ENCODE data around the gene VOPP1. TPM values are rescaled to one million over a fixed set of nuclear protein-coding genes. Genes with fewer than 3 reads are reported as not detected.
A peak's percentile ranks its signal among the peaks of the same experiment; 100 is the strongest.

Gene VOPP1
- total RNA-seq, 1 experiment from 2014 or later = 60.2 TPM

DNA sequence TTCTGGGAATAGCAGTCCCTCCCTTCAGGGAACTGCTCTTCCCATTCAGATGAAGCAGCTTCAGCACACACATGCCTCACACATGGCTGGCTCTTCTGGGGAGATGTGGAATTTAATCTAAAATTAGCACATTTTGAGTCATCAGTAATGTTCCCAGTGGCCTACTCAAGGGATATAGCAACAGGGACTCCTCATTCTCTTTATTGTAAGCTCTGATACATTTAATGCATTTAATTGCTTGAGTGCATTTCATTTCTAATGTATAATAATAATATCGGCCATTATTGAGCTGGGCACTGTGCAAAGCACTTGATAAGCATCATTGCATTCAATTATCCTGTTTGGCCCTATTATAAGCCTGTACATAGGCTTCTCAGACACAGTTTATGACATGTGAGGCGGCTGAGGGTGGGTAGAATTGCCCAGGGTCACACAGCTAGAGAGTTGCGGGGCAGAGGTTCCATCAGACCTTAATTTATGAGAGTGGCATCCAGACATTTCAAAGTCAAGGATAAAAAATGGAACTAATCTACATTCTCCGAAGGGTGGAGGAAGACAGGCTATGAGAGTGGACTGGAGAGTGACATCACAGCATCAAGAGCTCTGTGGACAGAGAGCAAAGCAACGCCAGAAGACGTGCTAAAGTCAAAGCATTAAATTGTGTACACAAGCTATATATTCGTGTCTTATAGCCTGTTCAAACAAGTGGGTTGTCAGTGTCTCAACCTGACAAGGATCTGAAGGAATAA is 130.4 kb downstream of the VOPP1 start:
- no peak overlapping the region for H2AFZ ChIP-seq (ENCODE audit: low read length)
- ChIA-PET CTCF (no interaction called here), POLR2A (ENCODE audit: unreplicated experiment) (interaction anchor here (0.6 kb wide), 1 partner anchor 23 kb away, joined by 3 read pairs; no protein-coding TSS in a partner anchor)
- H3K9ac ChIP-seq (ENCODE audit: low read length) = no peak overlapping the region
- H3K27me3 ChIP-seq (ENCODE audit: low read length) = no peaks in the 10 kb centered on the region
- no peaks in the 10 kb centered on the region for H3K9me3 ChIP-seq (ENCODE audit: low read length)
- no peaks in the 10 kb centered on the region for H4K20me1 ChIP-seq (ENCODE audit: low read length)
- DNase-seq = no peak
- intact Hi-C loops (cut with micrococcal nuclease) = no loop called here
- no peaks in the 10 kb centered on the region for H3K9me2 ChIP-seq (replicated peaks; ENCODE audit: low read length)
- no peaks in the 10 kb centered on the region for H3F3A ChIP-seq (ENCODE audit: low read length, unreplicated experiment)
- no peak overlapping the region for H3K27ac ChIP-seq (ENCODE audit: low read length)
- no peak overlapping the region for H3K4me3 ChIP-seq (ENCODE audit: low read length)
- TF ChIP-seq EZH2phosphoT487 (IDR thresholded peaks at IDR 0.05; ENCODE audit: borderline replicate concordance, low read length) (no peak), EZH2 (IDR thresholded peaks at IDR 0.05; ENCODE audit: low read length, unreplicated experiment) (no peak)
- TF ChIP-seq, protein P1, sequence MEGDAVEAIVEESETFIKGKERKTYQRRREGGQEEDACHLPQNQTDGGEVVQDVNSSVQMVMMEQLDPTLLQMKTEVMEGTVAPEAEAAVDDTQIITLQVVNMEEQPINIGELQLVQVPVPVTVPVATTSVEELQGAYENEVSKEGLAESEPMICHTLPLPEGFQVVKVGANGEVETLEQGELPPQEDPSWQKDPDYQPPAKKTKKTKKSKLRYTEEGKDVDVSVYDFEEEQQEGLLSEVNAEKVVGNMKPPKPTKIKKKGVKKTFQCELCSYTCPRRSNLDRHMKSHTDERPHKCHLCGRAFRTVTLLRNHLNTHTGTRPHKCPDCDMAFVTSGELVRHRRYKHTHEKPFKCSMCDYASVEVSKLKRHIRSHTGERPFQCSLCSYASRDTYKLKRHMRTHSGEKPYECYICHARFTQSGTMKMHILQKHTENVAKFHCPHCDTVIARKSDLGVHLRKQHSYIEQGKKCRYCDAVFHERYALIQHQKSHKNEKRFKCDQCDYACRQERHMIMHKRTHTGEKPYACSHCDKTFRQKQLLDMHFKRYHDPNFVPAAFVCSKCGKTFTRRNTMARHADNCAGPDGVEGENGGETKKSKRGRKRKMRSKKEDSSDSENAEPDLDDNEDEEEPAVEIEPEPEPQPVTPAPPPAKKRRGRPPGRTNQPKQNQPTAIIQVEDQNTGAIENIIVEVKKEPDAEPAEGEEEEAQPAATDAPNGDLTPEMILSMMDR (conservative IDR thresholded peaks at IDR 0.05; ENCODE audit: low read depth, low read length) = no peak
- no TSS peak for BruUV-seq (replicated peaks)
- no peaks in the 10 kb centered on the region for H3K36me3 ChIP-seq (ENCODE audit: low read depth, low read length)
- H3K4me2 ChIP-seq (ENCODE audit: low read length) = no peak overlapping the region
- H3K4me1 ChIP-seq (ENCODE audit: insufficient read depth, low read length) = peaks cover 18% of the 10 kb centered on the region
- no peaks in the 10 kb centered on the region for H3K79me2 ChIP-seq (ENCODE audit: low read length)
- ATAC-seq = no peak

DNA sequence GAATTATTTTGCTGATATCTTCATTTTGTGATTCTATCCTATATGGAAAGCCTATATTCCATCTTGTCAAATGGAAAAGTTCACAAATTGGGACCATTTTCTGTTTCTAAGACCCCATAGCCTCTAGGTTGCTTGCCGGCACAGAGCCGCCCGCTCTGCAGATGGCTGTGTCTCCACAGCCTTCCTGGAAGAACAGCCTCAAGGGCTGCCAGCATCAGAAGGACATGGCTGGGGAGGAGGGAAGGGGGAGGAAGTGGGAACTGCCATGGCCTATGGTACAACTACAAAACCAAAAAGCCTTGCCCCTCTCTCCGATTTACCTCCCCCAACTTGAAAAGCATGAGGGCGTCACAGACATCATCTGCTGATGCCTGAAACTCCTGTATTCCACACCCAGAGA is 131.3 kb downstream of the VOPP1 start:
- Histone ChIP-seq H3K9ac (ENCODE audit: low read length) (no peak overlapping the region), H3K36me3 (ENCODE audit: low read depth, low read length) (no peaks in the 10 kb centered on the region), H3K4me3 (ENCODE audit: low read length) (no peak overlapping the region), H3K27me3 (ENCODE audit: low read length) (no peaks in the 10 kb centered on the region), H3K4me1 (ENCODE audit: insufficient read depth, low read length) (peaks cover 18% of the 10 kb centered on the region), H3K9me3 (ENCODE audit: low read length) (no peaks in the 10 kb centered on the region), H4K20me1 (ENCODE audit: low read length) (no peaks in the 10 kb centered on the region), H2AFZ (ENCODE audit: low read length) (no peak overlapping the region), H3K79me2 (ENCODE audit: low read length) (no peaks in the 10 kb centered on the region), H3K4me2 (ENCODE audit: low read length) (no peak overlapping the region), H3K27ac (ENCODE audit: low read length) (no peak overlapping the region), H3F3A (ENCODE audit: low read length, unreplicated experiment) (no peaks in the 10 kb centered on the region), H3K9me2 (replicated peaks; ENCODE audit: low read length) (no peaks in the 10 kb centered on the region)
- POLR2A ChIA-PET (ENCODE audit: unreplicated experiment) = interaction anchor here (0.6 kb wide), 1 partner anchor 22 kb away, joined by 3 read pairs; no protein-coding TSS in a partner anchor
- CTCF ChIA-PET = no interaction called here
- BruUV-seq (replicated peaks) = no TSS peak
- DNase-seq (no peak), ATAC-seq (no peak)
- TF ChIP-seq EZH2phosphoT487 (IDR thresholded peaks at IDR 0.05; ENCODE audit: borderline replicate concordance, low read length) (no peak), EZH2 (IDR thresholded peaks at IDR 0.05; ENCODE audit: low read length, unreplicated experiment) (no peak)
- TF ChIP-seq, protein P1 (conservative IDR thresholded peaks at IDR 0.05; ENCODE audit: low read depth, low read length) = no peak
- intact Hi-C loops (cut with micrococcal nuclease) = no loop called here

DNA sequence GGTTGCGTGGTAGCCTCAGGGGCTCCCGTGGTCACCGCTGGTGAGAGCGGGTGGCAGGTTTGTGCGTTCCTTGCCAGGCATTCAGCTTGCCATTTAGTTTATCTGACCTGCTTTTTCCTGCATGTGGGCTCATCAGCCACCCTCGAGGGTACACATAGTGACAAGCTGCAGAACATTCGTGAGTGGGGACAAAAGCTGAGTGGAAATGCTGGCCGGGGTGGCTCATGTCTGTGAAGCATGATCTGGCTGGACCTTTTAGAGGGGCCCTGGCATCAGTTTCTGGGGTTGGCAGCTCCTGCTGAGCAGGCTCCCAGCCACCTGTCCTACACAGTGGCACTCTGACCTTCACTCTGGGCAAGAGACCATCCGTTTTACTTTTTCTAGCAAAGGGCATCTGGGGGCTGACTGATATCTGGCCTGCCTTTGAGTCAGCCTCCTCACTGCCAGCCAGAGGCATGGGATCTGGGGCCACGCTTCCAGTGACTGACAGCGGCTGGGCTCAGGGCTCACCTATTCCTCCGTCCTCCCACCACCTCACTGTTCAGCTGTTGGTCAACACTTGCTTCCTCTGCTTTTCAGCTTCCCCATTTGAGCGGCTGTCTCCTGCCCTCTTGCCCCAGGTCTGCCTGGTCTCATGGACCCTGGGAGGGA is 132.1 kb downstream of the VOPP1 start:
- H3K4me3 ChIP-seq (ENCODE audit: low read length) = no peak overlapping the region
- H4K20me1 ChIP-seq (ENCODE audit: low read length) = no peaks in the 10 kb centered on the region
- H3K9ac ChIP-seq (ENCODE audit: low read length) = no peak overlapping the region
- no peak overlapping the region for H2AFZ ChIP-seq (ENCODE audit: low read length)
- peaks cover 18% of the 10 kb centered on the region for H3K4me1 ChIP-seq (ENCODE audit: insufficient read depth, low read length)
- H3K36me3 ChIP-seq (ENCODE audit: low read depth, low read length) = no peaks in the 10 kb centered on the region
- CTCF ChIA-PET = no interaction called here
- BruUV-seq (replicated peaks) = no TSS peak
- H3K9me2 ChIP-seq (replicated peaks; ENCODE audit: low read length) = no peaks in the 10 kb centered on the region
- intact Hi-C loops (cut with micrococcal nuclease) = no loop called here
- H3F3A ChIP-seq (ENCODE audit: low read length, unreplicated experiment) = no peaks in the 10 kb centered on the region
- POLR2A ChIA-PET (ENCODE audit: unreplicated experiment) = no interaction called here
- no peaks in the 10 kb centered on the region for H3K9me3 ChIP-seq (ENCODE audit: low read length)
- ATAC-seq (no peak), DNase-seq (no peak)
- peak overlapping the region; percentile 52; the same call in 1 of the 2 replicates for H3K4me2 ChIP-seq (ENCODE audit: low read length)
- H3K27me3 ChIP-seq (ENCODE audit: low read length) = no peaks in the 10 kb centered on the region
- no peaks in the 10 kb centered on the region for H3K79me2 ChIP-seq (ENCODE audit: low read length)
- TF ChIP-seq EZH2phosphoT487 (IDR thresholded peaks at IDR 0.05; ENCODE audit: borderline replicate concordance, low read length) = no peak
- TF ChIP-seq, protein P1 (conservative IDR thresholded peaks at IDR 0.05; ENCODE audit: low read depth, low read length) = no peak
- TF ChIP-seq EZH2 (IDR thresholded peaks at IDR 0.05; ENCODE audit: low read length, unreplicated experiment) = no peak
- H3K27ac ChIP-seq (ENCODE audit: low read length) = no peak overlapping the region
